LoVo (cell line): ENCODE measurements around the gene DYRK3.

Experiments
- DNase-seq: peaks from one replicate; pipeline ENCODE4 v3.0.0-alpha.2; 2016; ENCODE audit warnings: low spot score

DYRK3 gene

DNA sequence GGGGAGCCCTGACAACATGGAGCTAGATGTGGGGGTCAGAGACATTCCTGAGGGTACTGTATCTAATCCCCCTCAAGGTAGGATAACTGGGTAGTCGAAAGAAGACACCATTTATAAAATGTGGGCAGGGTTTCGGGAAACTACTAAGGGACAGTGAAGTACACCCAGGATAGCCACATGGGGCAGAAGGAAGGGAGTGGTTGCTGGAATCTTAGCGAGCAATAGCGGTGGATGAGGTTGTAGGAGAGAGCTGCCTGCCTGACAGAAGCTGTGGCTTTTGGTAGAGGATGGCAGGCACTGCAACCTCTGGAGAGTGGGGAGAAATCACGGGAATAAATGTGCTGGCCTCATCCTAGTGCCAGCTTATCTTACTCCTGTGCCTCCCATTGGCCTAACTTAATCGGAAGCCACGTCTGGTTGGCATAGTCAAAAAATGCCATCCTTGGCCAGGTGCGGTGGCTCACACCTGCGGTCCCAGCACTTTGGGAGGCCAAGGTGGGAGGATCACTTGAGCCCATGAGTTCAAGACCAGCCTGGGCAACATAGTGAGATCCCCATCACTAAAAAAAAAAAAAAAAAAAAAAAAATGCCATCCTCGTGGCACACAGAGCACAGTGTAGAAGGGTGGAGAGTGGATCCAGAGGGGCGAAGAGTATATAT, 26.0 kb downstream of the DYRK3 start:
- DNase-seq = no peak

DNA sequence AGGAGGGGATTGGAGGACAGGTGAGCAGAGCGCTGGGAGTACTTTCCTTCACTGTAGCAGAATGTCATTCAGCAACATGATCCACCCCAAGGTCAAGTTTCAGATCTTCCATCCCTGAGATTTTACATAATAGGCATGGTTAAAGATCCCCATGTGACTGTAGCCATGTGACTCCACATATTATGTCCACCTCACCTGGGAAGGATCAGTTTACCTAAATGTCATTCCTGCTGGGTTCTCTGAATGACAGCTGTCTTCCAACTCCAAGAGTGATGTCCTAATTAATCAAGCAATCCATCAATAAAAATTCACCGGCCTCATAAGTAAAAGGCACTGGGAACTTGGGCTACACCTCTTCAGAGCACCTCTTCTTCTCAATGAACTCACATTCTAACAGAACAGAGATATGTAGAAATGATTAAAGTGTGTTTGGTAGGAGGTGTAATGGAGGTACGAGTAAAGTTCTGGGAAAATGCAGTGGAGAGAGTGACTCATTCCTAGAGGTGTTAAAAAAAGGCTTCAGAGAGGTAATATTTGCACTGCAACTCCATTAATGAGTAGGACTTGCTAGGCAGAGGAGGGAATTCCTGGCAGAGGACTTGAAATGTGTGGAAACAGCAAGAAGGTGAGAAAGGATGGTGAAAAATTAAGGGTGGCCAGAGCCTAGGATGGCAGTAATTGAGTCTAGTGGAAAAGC, 27.2 kb downstream of the DYRK3 start:
- no peak for DNase-seq

DNA sequence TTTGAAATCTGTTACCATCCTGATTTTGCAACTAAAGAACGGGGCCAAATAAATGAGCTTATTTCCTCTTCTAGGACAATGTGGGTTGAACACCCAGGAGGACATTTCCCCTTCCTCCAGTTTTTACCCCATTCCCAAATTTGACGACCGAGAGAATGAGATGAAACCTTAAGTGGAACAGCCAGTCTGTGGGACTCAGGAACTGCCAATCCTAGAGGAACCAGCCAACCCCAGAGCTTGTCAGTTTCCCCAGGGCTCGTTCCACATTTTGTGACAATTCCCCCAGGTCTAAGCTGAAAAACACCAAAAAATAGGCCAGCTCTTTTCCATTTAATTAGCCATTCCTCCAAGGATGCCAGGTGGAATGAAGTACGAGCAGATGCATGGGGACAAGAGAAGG, 28.0 kb downstream of the DYRK3 start:
- no peak for DNase-seq

DNA sequence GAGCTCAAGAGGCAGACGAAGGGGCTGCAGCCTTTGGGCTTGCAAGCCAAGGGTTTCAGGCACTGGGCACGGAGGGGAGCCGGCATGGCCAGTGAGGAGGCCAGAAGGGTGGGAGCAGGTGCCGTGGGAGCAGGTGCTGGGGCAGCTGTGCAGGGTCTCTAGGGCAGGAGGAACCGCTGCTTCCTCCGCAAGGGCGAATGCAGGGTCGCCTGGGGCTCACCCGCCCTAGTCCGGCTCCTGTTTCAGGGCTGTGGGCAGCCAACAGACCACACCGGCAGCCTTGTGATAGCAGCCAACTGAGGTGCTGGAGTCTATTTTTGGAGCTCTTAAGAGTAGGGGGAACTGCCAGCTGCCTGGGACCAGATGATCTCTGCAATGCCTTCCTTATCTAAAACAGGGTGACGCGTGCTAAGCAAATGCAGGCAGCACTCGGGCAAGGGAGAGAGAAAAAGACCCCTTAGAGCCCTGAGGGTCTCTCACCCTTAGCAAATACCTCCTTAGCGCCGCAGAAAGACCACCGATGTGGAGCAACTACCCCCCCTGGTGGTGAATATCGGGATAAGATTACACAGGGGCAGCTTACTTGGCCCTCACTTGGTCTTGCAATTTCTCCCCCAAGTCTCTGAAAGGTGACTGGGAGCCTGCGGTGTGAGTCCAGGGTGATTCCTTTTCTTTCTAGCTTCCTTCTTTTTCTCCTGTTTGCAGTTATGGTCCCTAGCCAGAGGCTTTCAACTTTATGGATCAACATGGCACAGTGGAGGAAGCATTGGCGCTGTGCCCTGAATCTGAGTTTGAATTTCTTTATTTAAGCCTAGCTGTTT, 28.7 kb downstream of the DYRK3 start:
- peak; percentile 57 for DNase-seq

DNA sequence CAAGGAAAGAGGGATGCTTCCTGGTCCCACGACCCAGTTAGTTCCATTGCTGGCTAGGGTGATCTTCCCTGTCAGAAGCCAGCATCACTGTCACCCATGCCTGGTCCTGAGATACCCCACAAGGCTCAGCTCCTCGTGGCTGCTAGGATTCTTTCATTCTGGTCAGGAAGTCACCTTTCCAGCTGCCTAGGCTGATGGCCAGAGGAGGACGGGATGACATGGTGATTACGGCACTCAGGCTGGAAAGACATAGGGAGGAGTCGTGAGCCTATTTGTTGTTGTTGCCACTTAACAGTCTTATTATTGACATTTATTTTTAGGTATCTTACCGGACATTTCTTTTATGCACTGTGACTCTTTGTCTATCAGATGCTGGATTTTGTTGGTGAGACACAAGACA, 29.4 kb downstream of the DYRK3 start:
- DNase-seq = no peak

DNA sequence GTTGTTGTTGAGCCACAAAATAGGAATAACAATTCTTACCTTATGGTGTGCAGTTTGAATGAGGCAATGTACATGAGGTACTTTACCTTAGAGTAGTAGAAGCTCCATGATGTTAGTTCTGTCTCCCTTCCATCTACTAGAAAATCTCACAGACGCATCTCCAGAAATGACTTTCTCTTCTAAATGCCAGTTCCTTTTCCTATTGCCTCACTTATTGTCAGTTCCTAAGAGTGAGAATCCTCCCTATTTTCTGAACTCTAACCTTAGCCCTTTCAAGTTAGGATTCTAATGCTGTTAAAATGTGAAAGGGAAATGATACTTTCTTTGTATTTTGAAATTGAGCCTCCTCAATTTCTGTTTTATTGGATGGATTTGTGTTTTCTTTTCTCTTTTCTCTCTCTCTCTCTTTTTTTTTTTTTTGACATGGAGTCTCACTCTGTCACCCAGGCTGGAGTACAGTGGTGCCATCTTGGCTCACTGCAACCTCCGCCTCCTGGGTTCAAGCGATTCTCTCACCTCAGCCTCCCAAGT, 30.8 kb downstream of the DYRK3 start:
- DNase-seq = no peak

DNA sequence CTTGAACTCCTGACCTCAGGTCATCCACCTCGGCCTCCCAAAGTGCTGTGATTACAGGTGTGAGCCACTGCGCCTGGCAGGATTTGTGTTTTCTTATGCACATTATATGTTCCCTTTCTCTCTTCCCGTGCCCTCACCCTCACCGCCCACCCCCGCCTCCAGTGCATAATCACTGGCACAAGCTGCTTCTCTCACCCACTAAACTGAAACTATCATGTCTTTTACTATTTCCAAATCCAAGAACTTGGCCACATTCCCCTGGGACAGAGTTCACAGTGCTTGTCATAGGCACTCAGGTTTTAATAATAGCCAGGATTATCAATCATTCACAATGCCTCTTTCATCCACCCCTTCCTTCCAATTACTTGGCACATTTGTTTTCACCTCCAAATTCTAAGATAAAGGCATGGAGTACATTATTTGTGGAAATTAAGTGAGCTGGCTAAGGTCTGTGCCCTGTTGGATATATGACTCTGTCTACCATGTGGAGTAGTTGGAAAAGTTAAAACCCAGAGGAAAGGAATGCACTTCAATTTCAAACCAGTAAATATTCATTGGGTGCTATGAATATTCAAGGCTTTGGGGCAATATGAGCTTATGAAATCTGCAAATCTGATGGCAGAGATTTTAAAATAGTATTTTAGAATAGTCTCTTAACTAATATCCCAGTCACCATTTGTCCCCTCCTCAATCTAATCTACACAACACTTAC, 31.8 kb downstream of the DYRK3 start:
- DNase-seq = no peak

DNA sequence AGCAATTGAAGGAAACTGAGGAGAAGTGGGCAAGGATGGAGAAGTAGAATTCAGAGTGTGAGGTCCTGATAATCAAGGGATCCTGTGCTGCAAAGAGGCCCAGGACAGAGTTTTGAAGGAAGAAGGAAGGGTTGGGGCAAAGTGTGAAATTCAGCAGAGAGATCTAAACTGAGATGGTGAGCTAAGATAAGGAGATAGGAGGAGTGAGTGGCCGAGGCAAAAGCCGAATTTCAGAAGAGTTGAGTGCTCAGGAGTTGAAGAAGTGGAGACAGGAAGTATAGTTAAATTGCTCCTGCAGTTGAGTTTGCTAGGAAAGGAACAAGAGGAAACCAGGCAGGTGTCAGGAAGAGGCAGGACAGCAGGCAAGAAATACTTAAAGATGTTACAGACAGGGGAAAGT, 33.0 kb downstream of the DYRK3 start:
- DNase-seq = no peak

DNA sequence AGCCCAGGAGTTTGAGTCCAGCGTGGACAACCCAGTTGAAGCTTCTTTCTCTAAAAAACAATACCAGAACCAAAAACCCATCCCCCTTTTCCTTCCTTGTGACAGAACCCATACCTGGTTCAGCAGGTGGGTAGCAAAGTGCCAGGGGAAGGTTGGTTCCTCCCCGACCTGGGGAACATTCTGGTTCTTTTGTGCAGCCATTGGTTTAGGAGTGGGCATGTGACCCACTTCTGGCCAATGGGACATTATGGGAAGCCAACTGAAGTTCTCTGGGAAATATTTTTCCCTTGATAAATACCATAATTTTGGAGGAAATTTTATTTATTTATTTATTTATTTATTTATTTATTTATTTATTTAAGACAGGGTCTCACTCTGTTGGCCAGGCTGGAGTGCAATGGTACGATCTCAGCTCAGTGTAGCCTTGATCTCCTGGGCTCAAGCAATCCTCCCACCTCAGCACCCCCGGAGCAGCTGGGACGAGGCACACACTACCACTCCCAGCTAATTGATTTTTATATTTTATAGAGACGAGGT, 33.6 kb downstream of the DYRK3 start:
- no peak for DNase-seq

DNA sequence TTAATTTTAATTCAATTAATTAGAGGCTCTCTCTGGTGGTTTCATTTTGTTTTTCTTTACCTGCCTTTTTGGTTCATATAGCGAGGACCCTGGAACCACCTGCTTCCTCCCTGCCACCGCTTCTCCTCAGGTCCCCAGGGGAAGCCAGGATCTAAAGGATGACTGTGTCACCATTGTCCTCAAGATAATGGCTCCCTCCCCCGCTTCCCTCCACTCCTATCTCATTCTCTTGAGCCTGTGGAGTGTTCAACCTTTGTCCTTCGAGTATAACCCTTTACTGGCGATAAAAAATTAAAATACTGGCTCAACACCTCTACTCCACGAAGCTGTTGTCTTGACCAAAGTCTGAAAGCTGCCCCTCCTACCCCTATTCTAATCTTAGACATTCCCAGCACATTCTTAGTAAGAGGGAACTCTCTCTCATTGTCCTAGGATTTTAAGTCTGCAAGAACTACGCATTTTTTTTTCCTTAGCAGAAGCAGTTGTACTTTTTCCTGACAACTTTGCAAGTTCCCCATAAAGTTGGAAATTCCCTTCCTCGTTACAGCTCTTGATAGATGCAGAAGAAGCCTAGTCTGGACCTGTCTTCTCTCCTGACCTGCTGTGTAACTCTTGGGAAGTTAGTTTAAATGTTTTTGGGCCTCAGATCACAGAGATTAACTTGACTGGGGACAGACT, 36.8 kb downstream of the DYRK3 start:
- DNase-seq = no peak

DNA sequence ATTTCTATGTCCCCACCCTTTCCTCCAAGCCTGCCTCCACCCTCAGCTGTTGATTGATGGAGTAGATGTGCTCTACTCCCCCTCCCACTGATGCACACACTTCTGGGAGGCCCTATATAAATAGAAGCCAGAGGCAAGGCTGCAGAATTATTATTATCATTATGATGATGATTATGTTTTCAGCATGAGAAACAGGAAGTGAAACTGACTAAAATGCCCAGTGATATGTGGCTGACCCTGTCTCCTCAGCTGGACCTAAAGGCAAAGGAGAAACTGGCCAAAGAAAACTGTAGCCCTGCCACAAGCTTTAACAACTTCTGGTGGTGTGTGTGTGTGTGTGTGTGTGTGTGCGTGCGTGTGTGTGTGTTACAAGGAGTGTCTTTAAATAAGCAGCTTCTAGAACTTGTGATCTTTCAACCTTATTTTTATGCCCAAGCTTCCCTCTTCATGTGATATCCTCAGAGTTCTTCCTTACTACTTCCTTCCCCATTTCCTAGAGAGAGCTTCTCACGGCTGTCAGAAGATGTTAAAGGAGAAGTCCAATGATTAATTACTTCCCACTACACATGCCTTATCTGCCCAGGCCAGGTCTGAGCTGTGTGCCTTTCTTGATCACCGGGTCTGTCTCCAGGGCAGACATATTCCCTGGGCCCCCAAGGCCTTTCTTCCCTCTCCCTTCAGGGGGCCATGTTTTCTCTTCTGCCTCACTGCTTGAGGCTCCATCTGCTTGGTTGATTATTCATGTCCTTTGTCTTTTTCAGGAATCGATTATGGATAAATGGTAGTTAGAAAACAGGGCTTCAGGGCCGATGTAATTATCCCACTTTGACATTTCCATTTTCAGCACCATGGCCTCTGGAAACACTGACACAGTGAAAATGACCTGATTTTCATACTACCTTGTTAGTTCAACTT, 37.8 kb downstream of the DYRK3 start:
- no peak for DNase-seq

DNA sequence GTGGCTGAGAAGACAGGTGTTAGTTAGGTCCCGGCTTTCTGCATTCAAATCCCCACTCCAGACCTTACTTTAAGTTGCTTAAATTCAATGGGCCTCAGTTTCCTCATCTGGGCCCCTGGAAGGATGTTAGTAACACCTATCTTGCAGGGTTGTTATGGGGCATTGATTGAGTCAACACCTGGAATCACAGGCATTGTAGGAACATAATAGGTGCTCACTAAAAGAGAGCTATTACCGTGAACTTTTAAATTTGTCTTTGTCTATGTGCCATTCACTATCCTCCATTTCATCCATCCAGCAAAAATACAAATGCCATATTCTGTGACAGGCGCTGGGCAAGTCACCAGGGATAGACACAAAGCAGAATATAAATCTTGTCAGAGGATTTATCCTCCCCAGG, 38.9 kb downstream of the DYRK3 start:
- DNase-seq = no peak

DNA sequence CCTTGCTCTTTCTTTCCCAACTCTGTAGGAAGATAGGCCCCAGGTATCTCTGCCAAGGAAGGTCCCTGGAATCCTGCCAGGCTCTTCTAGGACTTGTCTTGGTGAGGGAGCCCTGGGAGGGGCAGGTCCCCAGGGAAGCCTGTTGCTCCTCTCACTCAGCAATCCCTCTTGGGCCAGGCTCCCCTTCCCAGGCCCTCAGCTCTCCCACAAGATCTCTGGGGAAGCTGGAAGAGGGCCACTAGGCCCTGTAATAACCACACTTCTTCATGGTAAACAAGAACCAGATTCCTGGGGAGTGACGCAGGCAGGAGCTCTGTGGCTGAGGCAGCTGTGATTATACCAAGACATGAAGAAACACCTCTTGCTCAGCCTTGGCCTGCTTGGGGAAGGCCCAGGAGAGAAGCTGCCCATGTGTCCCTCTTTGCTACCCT, 39.4 kb downstream of the DYRK3 start:
- DNase-seq = peak; percentile 29

DNA sequence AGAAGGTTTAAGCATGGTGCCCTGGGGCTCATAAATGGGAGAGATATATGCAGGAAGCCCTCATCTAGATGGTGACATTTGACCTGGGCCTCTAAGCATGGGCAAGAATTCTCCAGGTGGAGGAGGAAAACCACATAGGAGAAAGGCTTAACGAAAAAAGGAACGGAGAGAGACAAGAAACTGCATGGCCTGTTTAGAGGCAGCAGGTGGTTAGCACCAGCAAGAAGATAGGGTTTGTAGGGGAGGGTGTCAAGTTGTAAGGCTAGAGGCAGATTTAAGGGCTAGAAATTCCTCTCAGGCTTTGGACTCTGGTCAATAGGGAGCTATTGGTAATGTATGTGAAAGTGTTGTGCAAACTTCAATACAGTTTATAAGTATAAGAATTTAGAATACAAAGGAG, 41.2 kb downstream of the DYRK3 start:
- no peak for DNase-seq

DNA sequence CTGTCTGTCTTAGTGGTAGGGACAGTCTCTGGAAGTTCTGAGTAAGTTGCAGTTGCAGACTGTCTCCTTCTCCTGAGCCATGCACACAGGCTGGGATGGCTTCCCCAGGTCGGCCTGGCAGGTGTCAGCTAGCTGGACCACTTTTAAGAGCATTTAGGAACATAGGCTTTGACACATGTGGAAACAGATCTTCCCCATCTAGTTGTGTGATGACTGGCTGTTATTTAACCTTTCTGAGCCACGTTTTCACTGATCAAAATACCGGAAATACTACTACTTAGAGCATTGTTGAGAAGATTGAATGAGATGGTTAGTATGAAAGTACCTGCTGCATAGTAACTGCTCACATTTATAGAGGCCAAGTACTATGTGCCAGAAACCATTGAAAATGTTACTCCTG, 43.2 kb downstream of the DYRK3 start:
- no peak for DNase-seq

DNA sequence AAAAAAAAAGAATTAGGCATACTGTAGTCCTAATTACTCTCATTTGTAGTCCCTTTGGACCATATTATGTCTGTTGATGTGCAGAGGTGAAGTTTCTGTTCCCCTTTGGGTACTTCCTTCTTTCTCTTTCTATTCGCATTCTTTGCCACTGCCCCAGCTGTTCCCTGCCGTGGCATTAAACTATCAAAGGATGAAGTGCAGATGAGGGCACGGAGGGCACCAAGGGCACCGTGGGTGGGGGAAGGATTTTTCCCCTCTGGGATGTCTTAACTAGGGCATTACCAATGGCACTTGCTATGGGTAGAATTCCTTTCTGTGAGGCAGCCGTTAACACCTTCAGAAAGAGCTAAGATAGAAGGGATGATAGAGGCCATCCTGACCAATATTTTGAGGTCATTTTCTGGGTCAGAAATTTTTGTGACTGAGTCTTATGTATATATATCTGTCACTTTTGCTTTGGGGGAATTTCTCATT, 44.4 kb downstream of the DYRK3 start:
- no peak for DNase-seq

DNA sequence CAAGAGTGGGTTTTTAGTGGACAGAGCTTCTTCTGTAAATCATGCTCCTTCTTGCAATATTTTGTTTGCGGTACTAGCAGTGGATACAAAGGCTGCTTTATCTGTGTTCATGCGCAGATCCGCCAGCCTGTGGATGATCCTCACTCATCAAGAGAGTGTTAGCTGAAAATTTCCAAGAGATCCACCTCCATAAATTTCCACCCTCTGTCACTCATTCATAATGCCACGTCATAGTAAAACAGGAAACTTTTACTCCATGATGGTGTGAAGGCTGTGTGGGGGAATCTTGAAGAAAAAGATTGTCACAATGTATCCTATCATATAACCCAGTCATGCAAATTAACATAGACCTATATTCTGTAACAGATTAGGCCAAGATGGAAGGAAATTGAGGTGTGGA, 44.9 kb downstream of the DYRK3 start:
- DNase-seq = no peak

DNA sequence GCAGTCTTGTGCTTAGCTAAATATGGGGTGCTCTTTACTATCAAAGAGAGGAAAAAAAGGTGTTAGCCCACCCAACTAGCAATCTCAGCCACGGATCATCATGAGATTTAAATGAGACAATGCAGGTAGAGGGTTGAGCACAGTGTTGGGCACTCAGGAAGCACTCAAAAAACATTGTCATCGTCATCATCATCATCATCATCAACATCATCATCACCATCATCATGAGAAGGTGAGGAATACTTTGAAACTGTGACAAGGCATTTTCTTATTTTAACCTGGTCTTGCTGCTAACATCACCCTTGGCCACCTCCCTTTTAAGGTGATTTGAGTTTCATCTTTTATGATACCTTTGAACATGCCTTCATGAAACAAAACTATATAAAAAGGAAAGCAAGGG, 46.0 kb downstream of the DYRK3 start:
- no peak for DNase-seq

DNA sequence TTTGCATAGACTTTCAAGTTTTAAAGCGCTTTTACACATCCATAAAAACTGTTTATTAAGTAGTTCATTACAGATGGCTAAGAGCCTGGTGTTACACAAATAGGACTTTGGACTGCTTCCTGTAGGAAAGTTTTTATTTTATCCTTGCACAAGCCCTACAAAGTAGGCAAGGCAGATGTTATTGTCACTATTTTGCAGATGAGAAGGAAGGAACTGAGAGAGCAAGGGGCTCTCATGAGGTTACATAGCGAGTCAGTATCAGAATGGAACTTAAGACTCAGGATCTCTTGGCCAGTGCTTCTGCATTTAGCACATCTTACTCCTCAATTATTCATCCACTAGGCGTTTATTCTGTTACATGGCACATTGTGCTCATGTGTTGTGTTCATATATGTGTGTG, 46.8 kb downstream of the DYRK3 start:
- no peak for DNase-seq

DNA sequence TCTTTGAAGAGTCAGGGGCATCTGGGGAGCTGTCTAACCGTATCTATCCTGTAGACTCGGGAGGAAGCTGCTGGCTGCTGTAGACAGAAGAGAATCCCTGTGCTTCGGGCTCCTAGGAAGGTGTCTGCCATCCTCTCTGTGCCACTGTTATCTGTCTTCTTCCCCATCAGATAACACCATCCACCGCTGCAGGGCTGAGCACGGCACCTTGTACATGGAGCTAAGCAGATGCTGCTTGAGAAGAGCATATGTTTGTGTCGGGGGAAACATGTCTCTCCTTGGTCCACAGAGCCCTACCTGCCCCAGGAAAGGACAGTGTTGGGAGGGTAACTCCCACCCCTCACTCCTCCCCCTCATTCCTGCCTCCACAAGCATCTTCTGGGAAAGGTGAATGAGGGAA, 48.0 kb downstream of the DYRK3 start:
- no peak for DNase-seq
